Activated CD8-positive, alpha-beta memory T cell treated with anti-CD3 and anti-CD28 coated beads for 1 hour (primary cell): ENCODE measurements around the gene DSTN.
A peak's percentile ranks its signal among the peaks of the same experiment; 100 is the strongest.

Source experiments
- DNase-seq, 2 donors: peaks; one replicate each; pipeline ENCODE4 v3.0.0-alpha.2; 2020; ENCODE audit warnings: low read depth in 1 of 2; ENCODE audit errors: extremely low read depth in 1 of 2

DSTN gene

DNA sequence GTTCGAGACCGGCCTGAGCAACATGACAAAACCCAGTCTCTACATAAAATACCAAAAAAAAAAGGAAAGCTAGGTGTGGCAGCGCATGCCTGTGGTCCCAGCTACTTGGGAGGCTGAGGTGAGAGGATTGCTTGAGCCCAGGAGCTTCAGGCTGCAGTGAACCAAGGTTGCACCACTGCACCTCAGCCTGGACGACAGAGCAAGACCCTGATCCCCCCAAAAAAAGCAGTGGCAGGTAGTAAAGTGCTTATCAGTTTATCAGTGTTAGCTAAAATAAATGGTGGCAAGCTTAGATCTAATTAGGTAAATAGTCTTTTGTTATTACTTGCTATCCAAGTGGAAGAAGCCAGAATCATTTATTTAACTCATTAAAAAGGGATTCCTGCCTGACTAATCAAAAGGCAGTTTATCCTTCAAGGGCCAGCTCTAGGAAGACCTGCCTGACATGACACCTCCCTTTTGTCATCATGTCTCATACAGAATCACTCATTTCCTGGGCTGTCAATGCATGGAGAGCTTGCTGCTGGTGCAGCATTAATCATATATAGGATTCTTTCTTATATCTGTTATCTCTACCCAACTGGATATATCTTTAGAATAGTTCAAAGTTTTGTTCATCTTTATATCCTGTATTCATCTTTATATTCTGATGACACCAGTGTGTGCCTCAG, 9.6 kb downstream of the DSTN start:
- DNase-seq, result no peak

DNA sequence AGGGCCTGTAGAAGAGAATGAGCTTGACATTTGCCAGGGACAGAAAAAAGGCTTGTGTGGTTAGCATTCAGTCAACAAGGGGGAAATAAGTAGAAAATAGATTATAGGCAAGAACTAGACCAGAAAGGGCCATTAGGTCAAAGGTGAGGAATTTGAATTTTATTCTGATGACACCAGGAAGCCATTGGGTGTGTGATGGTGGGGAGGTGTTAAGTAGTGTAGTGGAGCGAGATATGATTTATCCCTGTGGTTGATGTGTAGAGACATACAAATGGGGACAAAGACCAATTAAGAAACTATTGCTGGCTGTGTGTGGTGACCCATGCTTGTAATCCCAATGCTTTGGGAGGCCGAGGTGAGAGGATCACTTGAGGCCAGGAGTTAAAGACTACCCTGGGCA, 11.0 kb downstream of the DSTN start:
- no peak for DNase-seq

DNA sequence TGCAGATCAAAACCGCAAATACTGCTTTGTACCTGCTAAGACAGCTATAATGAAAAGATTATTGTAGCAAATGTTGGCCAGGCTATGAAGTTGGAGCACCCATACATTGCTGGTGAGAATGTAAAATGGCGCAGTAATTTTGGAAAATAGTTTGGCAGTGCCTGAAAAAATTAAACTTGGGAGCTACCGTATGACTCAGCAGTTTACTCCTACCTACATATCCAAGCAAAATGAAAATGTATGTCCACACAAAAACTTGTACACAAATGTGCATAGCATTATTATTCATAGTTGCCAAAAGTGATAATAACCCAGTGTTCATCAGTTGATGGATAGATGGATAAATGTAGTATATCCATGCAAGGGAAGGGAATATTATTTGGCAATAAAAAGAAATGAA, 13.3 kb downstream of the DSTN start:
- DNase-seq, result no peak

DNA sequence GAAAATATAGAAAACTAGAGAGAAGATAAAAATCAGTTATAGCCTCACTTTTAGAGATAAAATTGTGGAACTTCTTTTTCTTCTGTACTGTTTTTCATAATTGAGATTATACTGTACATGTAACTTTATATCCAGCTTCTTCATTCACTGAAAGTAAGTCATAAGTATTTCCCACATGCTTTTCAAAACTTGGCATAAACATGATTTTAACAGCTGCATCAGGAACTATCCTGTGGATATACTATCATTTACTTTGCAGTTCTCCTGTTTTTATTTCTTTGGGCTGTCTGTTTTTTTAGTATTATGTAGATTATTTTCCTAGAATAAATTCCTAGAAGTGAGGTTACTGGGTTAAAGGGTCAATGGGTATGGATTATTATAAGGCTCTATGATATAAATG, 14.8 kb downstream of the DSTN start:
- no peak for DNase-seq

DNA sequence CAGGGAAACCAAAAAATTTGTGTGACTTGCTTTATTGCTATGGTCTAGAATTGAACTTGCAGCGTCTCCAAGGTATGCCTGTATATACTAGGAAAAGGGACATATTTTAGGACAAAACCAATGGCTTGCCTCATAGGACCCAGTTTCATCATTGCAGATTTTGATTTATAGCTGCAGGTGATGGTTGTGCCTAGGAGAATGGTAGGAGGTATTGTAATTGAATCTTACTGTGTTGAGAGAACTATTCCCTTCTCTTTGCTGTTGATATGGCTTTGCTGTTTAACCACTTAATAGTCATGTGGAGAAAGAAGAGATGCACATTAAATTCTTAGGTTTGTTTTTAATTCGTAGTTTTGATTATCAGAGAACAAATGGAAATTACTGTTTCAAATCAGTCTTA, 16.4 kb downstream of the DSTN start:
- no peak for DNase-seq

DNA sequence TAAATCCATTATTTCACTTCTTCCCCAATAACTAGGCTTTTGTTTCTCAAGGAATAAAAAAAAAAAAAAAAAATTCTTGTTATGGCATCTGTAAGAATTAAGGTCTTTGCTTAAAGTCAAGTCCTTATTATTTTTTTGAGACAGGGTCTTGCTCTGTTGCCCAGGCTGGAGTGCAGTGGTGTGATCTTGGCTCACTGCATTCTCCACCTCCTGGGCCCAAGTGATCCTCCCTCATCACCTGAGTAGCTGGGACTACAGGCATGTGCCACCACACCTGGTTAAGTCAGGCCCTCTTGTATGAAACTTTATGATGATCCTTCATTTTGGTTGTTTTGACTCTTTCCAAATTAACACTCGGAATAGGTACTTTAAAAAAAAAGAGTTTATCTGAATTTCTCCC, 17.3 kb downstream of the DSTN start:
- DNase-seq, result no peak

DNA sequence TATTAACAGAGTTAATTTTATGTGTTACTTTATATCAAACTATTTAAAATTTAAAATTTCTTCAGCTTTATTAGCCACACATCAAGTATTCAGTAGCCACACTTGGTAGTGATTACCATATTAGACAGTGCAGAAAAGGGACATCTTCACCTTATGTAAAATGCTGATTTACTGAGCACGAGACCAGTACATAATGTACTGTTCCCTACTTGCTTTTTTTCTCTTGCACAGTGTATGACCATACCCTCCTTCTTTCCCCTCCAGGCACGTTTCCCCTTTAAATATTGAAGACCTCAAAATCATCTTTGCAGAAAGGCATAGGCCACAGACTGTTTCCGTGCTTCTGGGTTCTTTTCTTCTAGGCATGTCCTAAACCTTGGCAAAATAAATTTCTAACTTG, 17.9 kb downstream of the DSTN start:
- no peak for DNase-seq

DNA sequence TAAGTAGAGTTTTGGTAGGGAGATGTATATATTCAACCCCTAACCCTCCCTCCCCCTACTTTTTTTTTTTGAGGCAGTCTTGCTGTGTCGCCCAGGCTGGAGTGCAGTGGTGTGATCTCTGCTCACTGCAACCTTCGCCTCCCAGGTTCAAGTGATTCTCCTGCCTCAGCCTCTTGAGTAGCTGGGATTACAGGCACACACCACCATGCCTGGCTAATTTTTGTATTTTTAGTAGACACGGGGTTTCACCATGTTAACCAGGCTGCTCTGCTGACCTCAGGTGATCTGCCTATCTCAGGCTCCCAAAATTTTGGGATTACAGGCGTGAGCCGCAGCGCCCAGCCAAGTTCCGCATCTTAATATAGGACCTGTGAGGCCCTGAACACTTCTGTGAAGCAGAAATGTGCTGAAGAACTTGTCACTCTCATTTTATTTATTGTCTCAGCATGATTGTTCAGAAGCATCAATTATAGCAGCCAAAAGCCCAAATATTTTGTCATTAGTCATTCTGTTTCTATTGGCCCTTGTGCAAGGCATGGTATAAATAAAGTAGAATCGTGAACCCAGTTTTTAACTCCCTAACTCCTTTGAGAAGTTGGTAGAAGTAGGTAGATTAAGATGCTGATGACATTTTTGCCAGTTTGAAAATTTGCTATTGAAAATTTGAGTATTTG, 19.4 kb downstream of the DSTN start:
- no peak for DNase-seq

DNA sequence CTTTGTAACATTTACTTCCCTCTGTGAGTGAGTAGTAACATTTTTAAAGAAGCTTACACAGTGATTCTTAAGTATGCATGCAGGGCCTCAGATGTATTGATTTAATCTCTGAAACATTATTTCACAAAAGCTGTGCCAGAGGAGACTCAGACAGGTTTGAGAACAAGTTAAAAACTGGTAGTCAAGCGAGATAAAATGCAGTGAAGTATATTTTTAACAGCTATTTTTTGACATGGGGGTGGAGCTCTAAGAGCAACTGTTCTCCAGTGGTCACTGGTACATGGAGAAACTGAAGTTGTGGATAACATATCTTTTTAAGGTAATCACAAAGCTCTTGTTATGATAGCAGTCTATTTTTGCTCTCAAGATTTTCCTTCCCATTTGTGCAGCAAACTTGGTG, 20.4 kb downstream of the DSTN start:
- no peak for DNase-seq

DNA sequence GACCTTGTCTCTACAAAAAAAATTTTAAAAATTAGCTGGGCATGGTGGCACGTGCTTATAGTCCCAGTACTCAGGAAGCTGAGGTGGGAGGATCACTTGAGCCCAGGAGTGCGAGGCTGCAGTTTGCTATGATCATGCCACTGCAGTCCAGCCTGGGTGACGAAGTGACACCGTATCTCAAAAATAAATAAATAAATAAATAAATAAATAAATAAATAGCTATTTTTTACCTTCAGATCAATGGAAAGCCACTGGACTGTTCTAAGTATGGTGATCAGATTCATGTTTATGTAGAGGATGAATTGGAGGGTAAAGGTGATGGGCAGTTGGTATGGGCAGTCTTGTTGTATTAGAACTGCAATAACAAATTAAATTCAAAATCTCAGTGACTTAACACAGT, 24.0 kb downstream of the DSTN start:
- no peak for DNase-seq

DNA sequence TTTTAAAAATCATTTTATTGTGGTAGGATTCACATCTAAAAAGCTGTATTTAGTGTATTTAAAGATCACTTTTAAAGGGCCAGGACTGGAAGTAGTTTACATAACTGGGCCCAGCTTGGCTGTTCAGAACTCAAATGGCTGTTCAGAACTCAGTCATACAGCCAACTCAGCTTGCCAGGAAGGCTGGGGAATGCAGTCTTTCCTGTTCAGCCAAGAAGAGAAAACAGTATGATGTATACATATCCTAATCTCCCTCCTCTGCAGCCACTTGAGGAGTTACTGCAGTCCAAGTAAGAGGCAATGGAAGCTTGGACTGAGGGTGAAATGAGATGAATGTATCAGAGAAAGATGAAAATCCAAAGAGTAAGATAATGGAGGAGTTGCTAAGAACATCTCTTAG, 24.6 kb downstream of the DSTN start:
- DNase-seq, result no peak

DNA sequence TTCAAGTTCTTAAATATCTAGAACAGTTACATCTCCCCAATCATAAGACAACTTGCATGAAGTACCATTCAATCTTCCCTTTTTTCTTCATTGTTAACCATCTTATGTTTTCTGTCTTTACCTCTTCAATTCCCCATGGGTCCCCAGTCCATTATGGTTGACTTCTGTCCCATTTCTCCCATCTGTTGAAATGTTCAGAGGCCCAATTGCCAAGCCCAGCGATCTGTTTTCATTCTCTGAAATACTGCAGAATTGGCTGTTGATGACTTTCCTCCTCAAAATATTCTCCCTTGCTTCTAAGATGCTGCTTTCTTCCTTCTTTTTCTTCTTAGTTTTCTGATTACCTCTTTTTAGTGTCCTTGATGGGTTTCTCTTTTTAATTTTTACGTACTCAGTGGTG, 26.0 kb downstream of the DSTN start:
- no peak for DNase-seq

DNA sequence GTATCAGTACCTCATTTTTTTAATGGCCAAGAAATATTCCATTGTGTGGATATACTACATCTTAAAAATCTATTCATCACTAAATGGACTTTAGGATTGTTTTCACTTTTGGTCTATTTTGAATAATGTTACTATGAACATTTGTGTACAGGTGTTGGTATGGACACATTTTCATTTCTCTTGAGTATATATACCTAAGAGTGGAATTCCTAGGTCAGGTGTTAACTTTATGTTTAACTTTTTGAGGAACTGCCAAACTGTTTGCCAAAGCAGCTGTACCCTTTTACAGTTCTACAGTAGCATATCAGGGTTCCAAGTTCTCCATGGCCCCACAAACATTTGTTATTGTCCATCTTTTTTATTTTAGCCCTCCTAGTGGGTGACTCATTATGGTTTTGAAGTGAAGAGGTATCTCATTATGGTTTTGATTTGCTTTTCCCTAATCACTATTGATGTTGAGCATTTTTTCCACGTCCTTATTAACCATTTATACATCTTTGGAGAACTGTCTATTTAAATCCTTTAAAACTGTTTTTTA, 28.2 kb downstream of the DSTN start:
- DNase-seq, result no peak

DNA sequence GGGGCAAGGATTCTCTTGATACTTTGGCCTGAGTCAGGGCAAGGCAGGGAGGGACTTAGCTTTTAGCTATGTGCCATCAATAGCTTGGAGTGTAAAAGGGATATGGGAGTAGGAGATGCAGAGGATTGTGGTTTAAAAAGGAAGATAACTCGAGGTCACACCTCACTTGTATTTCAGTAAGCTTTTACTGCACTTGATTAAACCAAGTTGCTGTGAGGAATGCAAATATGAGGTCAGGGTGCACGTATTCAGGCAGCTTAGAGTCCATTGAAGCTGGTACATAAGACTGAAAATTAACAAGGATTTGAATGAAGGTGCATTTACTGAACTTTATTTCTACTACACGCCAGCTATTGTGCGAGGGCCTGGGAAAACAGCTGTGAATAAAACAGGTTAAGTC, 32.1 kb downstream of the DSTN start:
- DNase-seq, result no peak

DNA sequence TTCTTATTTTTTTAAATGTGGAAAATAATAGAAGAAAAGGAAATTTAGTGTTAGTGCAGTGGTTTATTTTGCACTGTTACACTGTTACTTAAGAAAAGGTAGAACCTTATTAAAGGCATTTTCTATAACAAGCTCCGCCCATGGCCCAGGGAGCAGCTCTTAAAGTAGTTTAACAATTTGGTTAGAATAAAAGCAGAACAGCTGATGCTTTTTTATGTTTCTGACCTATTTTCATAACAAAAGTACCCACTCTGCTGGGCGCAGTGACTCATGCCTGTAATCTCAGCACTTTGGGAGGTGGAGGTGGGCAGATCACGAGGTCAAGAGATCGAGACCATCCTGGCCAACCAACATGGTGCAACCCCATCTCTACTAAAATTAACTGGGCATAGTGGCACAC, 32.6 kb downstream of the DSTN start:
- no peak for DNase-seq

DNA sequence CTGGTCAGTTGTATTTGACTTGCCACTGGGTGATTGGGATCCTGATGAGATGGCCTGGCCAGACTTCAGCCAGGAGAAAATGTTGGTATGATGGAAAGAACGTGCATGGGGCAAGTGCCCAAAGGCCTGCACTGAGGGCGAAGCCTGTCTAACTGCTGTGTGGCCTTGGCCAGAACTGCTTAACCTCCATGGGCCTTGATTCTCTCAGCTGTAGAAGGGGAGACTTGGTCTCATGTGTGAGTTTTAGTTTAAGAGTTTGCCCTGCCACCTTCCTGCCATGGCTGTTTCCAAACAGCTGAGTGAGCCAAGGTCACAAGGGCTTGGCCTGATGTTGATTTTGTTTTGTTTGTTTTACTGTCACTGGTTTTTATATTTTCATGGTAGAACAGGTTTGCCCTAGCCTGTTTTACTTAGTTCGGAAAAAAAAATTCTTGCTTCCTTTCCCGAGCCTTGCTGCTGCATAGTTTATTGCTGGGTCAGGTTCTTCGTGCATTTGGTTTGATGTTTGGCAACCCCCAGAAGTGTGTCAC, 35.3 kb downstream of the DSTN start:
- DNase-seq, result no peak

DNA sequence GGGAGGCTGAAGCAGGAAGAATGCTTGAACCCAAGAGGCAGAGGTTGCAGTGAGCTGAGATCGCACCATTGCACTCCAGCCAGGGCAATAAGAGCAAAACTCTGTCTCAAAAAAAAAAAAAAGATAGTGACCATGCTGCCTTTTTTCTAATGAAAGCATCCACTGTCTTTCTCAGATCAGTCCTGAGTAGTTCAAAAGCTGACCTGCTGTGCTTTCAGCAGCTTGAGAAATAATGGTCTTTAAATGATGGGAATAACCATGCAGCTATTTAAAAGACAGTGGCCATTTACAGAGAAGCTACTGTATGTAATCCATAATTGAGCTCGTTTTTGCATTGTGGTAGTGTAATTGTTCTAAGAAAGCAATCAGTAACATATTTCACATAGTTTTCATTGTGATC, 36.1 kb downstream of the DSTN start:
- no peak for DNase-seq

DNA sequence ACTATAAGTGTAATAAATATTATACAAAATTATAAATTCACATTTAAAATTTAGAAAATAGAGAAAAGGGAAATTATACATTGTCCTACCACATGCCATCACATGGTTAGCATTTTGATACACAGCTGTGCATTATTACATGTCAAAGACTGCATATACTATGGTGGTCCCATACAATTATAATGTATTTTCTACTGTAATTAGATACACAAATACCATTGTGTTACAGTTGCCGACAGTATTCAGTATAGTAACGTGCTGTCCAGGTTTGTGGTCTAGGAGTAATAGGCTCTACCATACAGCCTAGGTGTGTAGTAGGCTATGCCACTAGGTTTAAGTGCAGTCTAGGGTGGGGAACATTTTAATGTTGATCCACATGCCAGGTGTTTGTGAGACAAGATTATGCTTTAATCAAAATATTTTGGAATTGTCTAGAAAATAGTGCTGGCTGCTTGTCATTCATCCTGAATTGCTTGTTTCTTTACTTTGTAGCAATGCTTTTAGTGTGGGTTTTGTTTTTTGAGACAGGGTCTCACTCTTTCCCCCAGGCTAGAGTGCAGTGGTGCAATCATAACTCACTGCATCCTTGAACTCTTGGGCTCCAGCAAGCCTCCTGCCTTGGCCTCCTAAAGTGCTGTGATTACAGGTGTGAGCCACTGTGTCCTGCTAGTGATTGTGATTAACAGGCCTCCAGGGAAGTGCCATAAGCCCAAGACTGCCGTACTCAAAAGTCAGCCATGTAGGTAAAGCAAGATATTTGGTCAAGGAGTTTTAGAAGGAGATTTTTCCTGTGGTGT, 39.0 kb downstream of the DSTN start:
- DNase-seq, result no peak

DNA sequence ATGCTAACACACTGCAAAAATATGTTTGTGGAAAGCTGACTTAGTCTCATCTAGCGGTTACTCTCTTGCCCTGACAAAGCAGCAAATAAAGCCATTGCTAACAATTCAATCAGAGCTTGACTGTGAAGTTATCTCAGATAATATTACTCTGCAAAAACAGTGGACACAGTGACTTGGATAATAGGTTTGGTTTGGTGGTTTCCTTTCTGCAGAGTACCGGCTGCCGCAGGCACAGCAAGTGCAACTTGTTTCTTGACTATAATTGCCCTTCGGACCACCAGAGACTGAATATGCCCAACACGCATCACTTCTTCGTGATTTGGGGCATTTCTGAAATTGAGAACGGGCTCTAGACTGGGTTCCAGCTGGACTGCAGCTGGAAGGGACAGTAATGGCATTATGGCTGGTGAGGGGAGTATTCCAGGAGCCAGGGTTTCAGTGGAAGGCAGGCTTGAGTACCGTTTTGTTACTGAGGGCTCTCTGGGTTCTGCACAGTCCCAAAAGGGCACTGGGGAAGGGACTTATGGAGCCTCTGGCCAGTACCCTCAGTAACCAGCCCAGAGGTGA, 40.0 kb downstream of the DSTN start:
- no peak for DNase-seq

DNA sequence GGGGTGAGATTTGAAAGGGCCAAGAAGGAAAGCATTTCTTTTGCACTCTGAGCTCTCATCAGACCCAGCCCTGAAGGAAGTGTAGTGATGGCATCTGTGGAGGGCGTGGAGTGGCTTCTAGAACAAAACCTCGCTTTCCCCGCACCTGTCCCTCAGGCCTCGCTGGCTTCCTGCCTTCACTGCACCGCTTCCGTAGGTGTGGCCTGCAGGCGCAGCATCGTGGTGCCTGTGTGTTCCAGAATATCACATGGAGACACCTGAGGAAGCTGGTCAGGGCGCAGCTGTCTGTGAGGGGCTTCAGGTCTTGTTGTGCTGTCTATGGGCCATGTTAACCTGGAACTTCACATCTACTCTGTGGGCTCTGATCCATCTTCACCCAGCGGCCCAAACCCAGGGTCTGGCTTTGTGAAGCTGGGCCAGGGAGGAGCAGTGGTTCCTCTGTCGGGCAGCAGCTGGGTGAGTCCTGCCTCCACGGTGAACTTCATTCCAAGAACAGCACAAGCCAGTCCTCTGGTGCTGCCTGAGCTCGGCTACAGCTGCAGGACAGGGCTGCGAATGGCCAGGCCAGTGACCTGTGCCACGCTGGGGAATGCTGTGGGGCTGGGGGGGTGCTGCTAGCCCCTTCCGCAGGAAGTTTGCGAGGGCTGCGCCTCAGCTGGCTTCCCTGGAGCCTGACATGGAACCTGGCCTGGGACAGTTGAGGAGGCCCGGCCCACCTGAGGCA, 40.9 kb downstream of the DSTN start:
- peak; percentile 12 to 30 for DNase-seq

DNA sequence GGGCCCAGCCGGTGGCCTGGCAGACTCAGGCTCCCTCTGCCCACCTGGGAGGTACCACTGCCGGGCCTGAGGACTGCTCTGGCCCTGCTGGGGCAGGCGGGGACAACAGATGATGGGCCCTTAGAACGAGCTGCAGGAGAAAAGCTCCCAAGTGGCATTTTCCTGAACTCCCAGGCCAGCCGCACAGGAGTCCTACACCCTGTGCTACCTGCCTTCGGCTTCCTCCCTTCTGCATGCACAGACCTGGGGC, 41.3 kb downstream of the DSTN start:
- DNase-seq, result no peak
